ENCODE data around the gene CLIC3.

GRCh38 chr9:136969150-136969549 lies 27.2 kb downstream of the CLIC3 start:
- TF ChIP-seq CTCF (IDR thresholded peaks at IDR 0.05) (no peak), POLR2A (IDR thresholded peaks at IDR 0.05) (no peak)

Measured in esophagus squamous epithelium (tissue), 4 donors.